CD4-positive, CD25-positive, alpha-beta regulatory T cell (primary cell): ENCODE results near the gene MAP2K3. TPM values are rescaled to one million over a fixed set of nuclear protein-coding genes. Genes with fewer than 3 reads are reported as not detected.

ENCODE experiments used
- ATAC-seq, 2 donors: fragments of 150-1000 bp; cut with Tn5 transposase; one replicate each; pipeline ENCODE4 v1.10.0; 2021; ENCODE audit warnings: low read depth in 2 of 2, moderate number of reproducible peaks in 2 of 2, moderate library complexity in 1 of 2
- DNase-seq, 3 donors: peaks; one replicate each; pipeline versions ENCODE4 v3.0.0 to v3.0.0-alpha.2; 2012 to 2022; ENCODE audit warnings: mixed read lengths in 1 of 3
- H3K27ac ChIP-seq: one replicate; pipeline ENCODE4 v1.7.0; 2013; ENCODE audit warnings: mild to moderate bottlenecking, low read length; ENCODE audit not compliant: insufficient read depth, poor library complexity, severe bottlenecking
- H3K27me3 ChIP-seq: one replicate; pipeline ENCODE4 v1.7.0; 2013; ENCODE audit warnings: low read length; ENCODE audit not compliant: control insufficient read depth, insufficient read depth
- H3K36me3 ChIP-seq: one replicate; pipeline ENCODE4 v1.7.0; 2013; ENCODE audit warnings: mild to moderate bottlenecking, low read length, moderate library complexity; ENCODE audit not compliant: control insufficient read depth, insufficient read depth
- H3K4me1 ChIP-seq: 2 replicates; pipeline ENCODE4 v1.7.0; 2013; ENCODE audit warnings: mild to moderate bottlenecking, low read length; ENCODE audit not compliant: insufficient read depth, control insufficient read depth, poor library complexity, severe bottlenecking
- H3K4me3 ChIP-seq: one replicate; pipeline ENCODE4 v1.7.0; 2013; ENCODE audit warnings: low read depth, mild to moderate bottlenecking, low read length, moderate library complexity
- H3K9me3 ChIP-seq, 2 experiments: 1 replicate in 1 of 2; 2 replicates in 1 of 2; pipeline ENCODE4 v1.7.0; 2013; ENCODE audit warnings: low read length in 2 of 2, mild to moderate bottlenecking in 1 of 2, moderate library complexity in 1 of 2; ENCODE audit not compliant: control insufficient read depth in 2 of 2
- H3K27ac Mint-ChIP-seq, 3 donors: one replicate each; pipeline ENCODE4 v1.8.0; 2020 to 2022; ENCODE audit warnings: mild to moderate bottlenecking in 3 of 3, mixed read lengths in 3 of 3, moderate library complexity in 2 of 3
- H3K27me3 Mint-ChIP-seq: one replicate; pipeline ENCODE4 v1.8.0; 2022; ENCODE audit warnings: mild to moderate bottlenecking, mixed read lengths
- H3K36me3 Mint-ChIP-seq: one replicate; pipeline ENCODE4 v1.8.0; 2020; ENCODE audit warnings: mixed read lengths
- H3K4me1 Mint-ChIP-seq, 4 donors: one replicate each; pipeline ENCODE4 v1.8.0; 2020 to 2022; ENCODE audit warnings: mixed read lengths in 4 of 4, mild to moderate bottlenecking in 1 of 4
- H3K4me3 Mint-ChIP-seq, 4 donors: one replicate each; pipeline ENCODE4 v1.8.0; 2020 to 2022; ENCODE audit warnings: mild to moderate bottlenecking in 4 of 4, mixed read lengths in 4 of 4, moderate library complexity in 3 of 4
- H3K9me3 Mint-ChIP-seq, 7 donors: one replicate each; pipeline ENCODE4 v1.8.0; 2020 to 2022; ENCODE audit warnings: mixed read lengths in 7 of 7, mild to moderate bottlenecking in 3 of 7, moderate library complexity in 2 of 7
- polyA plus RNA-seq, 4 donors: library from polyadenylated mRNA; unstranded; fragments of 300-500 nt; fragmentation: Illumina TruSeq; gene quantifications; one replicate each; pipeline ENCODE4 v1.2.3, GENCODE V29; 2021
- total RNA-seq: library from RNA; stranded (reverse); gene quantifications from one replicate; pipeline ENCODE4 v1.2.3, GENCODE V29; 2022

Gene MAP2K3
- total and polyA plus RNA-seq, 5 donors from 2014 or later = 63.4 to 71.9 (median 70.6) TPM

- Histone ChIP-seq H3K36me3 (no peaks in the 10 kb centered on the region), H3K27ac (no peak overlapping the region), H3K27me3 (no peaks in the 10 kb centered on the region), H3K4me3 (no peak overlapping the region), H3K4me1 (peaks cover 51% of the 10 kb centered on the region), H3K9me3 (no peaks in the 10 kb centered on the region)
- H3K36me3 Mint-ChIP-seq = no peaks in the 10 kb centered on the region
- peaks cover 9 to 59% (median 38%) of the 10 kb centered on the region in 4 donors for H3K4me1 Mint-ChIP-seq
- H3K4me3 Mint-ChIP-seq = peak overlapping the region in 3 of 4 donors; percentile 56 to 95 (median 69)
- H3K9me3 Mint-ChIP-seq = no peaks in the 10 kb centered on the region
- ATAC-seq (no peak), DNase-seq (no peak)
- no peaks in the 10 kb centered on the region for H3K27me3 Mint-ChIP-seq
- peak overlapping the region; percentile 86 to 96 (median 89) for H3K27ac Mint-ChIP-seq
Measured at GRCh38 chr17:21279582-21279981, 4.9 kb upstream of the MAP2K3 start.

GRCh38 chr17:21280081-21280518, 4.4 kb upstream of the MAP2K3 start:
- H3K36me3 ChIP-seq = no peaks in the 10 kb centered on the region
- Mint-ChIP-seq H3K4me3 (peak overlapping the region in 3 of 4 donors; percentile 56 to 85 (median 69)), H3K9me3 (no peaks in the 10 kb centered on the region), H3K4me1 (peaks cover 9 to 55% (median 37%) of the 10 kb centered on the region in 4 donors), H3K27me3 (no peaks in the 10 kb centered on the region), H3K36me3 (no peaks in the 10 kb centered on the region), H3K27ac (peak overlapping the region; percentile 67 to 89 (median 86))
- ATAC-seq (peak; percentile 52 to 54), DNase-seq (peak; percentile 79 to 87 (median 85))
- no peaks in the 10 kb centered on the region for H3K9me3 ChIP-seq
- no peak overlapping the region for H3K27ac ChIP-seq
- H3K27me3 ChIP-seq = no peaks in the 10 kb centered on the region
- H3K4me1 ChIP-seq = peaks cover 52% of the 10 kb centered on the region
- H3K4me3 ChIP-seq = no peak overlapping the region

GRCh38 chr17:21282231-21282630, 2.3 kb upstream of the MAP2K3 start:
- Mint-ChIP-seq H3K4me3 (peak overlapping the region; percentile 6 to 96 (median 42)), H3K9me3 (no peaks in the 10 kb centered on the region), H3K4me1 (peaks cover 9 to 62% (median 44%) of the 10 kb centered on the region in 4 donors), H3K36me3 (no peaks in the 10 kb centered on the region), H3K27me3 (no peaks in the 10 kb centered on the region), H3K27ac (peak overlapping the region in 2 of 3 donors; percentile 38 to 71)
- ATAC-seq = no peak
- no peaks in the 10 kb centered on the region for H3K9me3 ChIP-seq
- no peak overlapping the region for H3K27ac ChIP-seq
- DNase-seq = no peak
- peaks cover 56% of the 10 kb centered on the region for H3K4me1 ChIP-seq
- H3K4me3 ChIP-seq = no peak overlapping the region
- H3K36me3 ChIP-seq = no peaks in the 10 kb centered on the region
- H3K27me3 ChIP-seq = no peaks in the 10 kb centered on the region

GRCh38 chr17:21282850-21283249, 1.7 kb upstream of the MAP2K3 start:
- peaks cover 9 to 63% (median 42%) of the 10 kb centered on the region in 4 donors for H3K4me1 Mint-ChIP-seq
- ATAC-seq (no peak), DNase-seq (no peak)
- H3K27ac Mint-ChIP-seq = peak overlapping the region in 1 of 3 donors; percentile 71
- H3K4me1 ChIP-seq = peaks cover 62% of the 10 kb centered on the region
- no peaks in the 10 kb centered on the region for H3K9me3 Mint-ChIP-seq
- no peaks in the 10 kb centered on the region for H3K9me3 ChIP-seq
- no peak overlapping the region for H3K4me3 ChIP-seq
- H3K27me3 ChIP-seq = no peaks in the 10 kb centered on the region
- H3K27ac ChIP-seq = no peak overlapping the region
- H3K4me3 Mint-ChIP-seq = peak overlapping the region in 3 of 4 donors; percentile 56 to 97 (median 96)
- no peaks in the 10 kb centered on the region for H3K36me3 ChIP-seq
- H3K27me3 Mint-ChIP-seq = no peaks in the 10 kb centered on the region
- H3K36me3 Mint-ChIP-seq = no peaks in the 10 kb centered on the region

- H3K36me3 ChIP-seq = no peaks in the 10 kb centered on the region
- DNase-seq (no peak), ATAC-seq (no peak)
- Mint-ChIP-seq H3K4me1 (peaks cover 2 to 66% (median 42%) of the 10 kb centered on the region in 4 donors), H3K27ac (peak overlapping the region; percentile 43 to 94 (median 86)), H3K9me3 (no peaks in the 10 kb centered on the region), H3K36me3 (no peaks in the 10 kb centered on the region), H3K27me3 (no peaks in the 10 kb centered on the region), H3K4me3 (peak overlapping the region; percentile 96 to 97 (median 96))
- peak overlapping the region; percentile 57 for H3K4me3 ChIP-seq
- H3K4me1 ChIP-seq = peaks cover 64% of the 10 kb centered on the region
- H3K27me3 ChIP-seq = no peaks in the 10 kb centered on the region
- peak overlapping the region; percentile 97 for H3K27ac ChIP-seq
- no peaks in the 10 kb centered on the region for H3K9me3 ChIP-seq
Measured at GRCh38 chr17:21283482-21284318, 811 bp upstream of the MAP2K3 start.

- Histone ChIP-seq H3K27me3 (no peaks in the 10 kb centered on the region), H3K36me3 (no peaks in the 10 kb centered on the region), H3K9me3 (no peaks in the 10 kb centered on the region), H3K4me3 (peak overlapping the region; percentile 92), H3K4me1 (peaks cover 61% of the 10 kb centered on the region), H3K27ac (peak overlapping the region; percentile 97)
- no peaks in the 10 kb centered on the region for H3K27me3 Mint-ChIP-seq
- H3K4me3 Mint-ChIP-seq = peak overlapping the region; percentile 96 to 97 (median 96)
- no peaks in the 10 kb centered on the region for H3K36me3 Mint-ChIP-seq
- H3K9me3 Mint-ChIP-seq = no peaks in the 10 kb centered on the region
- H3K27ac Mint-ChIP-seq = peak overlapping the region; percentile 85 to 98 (median 97)
- H3K4me1 Mint-ChIP-seq = peaks cover 0 to 60% (median 36%) of the 10 kb centered on the region in 4 donors
- DNase-seq (peak in 1 of 3 donors; percentile 19), ATAC-seq (no peak)
Measured at GRCh38 chr17:21285164-21286065, 904 bp downstream of the MAP2K3 start.

GRCh38 chr17:21286066-21286770, 1.7 kb downstream of the MAP2K3 start:
- peak overlapping the region; percentile 92 for H3K4me3 ChIP-seq
- Mint-ChIP-seq H3K9me3 (no peaks in the 10 kb centered on the region), H3K27ac (peak overlapping the region; percentile 85 to 98 (median 97)), H3K27me3 (no peaks in the 10 kb centered on the region), H3K4me3 (peak overlapping the region; percentile 96 to 97 (median 96)), H3K36me3 (peaks cover 2% of the 10 kb centered on the region), H3K4me1 (peaks cover 0 to 62% (median 38%) of the 10 kb centered on the region in 4 donors)
- peaks cover 60% of the 10 kb centered on the region for H3K4me1 ChIP-seq
- DNase-seq (no peak), ATAC-seq (no peak)
- peak overlapping the region; percentile 97 for H3K27ac ChIP-seq
- no peaks in the 10 kb centered on the region for H3K27me3 ChIP-seq
- no peaks in the 10 kb centered on the region for H3K9me3 ChIP-seq
- H3K36me3 ChIP-seq = no peaks in the 10 kb centered on the region
